HG03175 (cell line): ENCODE results near the gene NEK11.
"Not testable (repeated sequence)": the region's sequence is repeated elsewhere in the genome, so short reads cannot be mapped to it uniquely, and the experiment has no call there.

Experiments used
- ATAC-seq: cut with Tn5 transposase; IDR thresholded peaks from one replicate; pipeline ENCODE4 v1.9.1; 2021; ENCODE audit warnings: mild to moderate bottlenecking, moderate library complexity; ENCODE audit not compliant: unreplicated experiment

The NEK11 gene

GRCh38 chr3:131036986-131037385 lies 10.3 kb downstream of the NEK11 start:
- ATAC-seq = no peak

GRCh38 chr3:131038326-131038725 lies 11.6 kb downstream of the NEK11 start:
- ATAC-seq = no peak

- not testable (repeated sequence) for ATAC-seq
Observed at GRCh38 chr3:131042271-131042985, 15.8 kb downstream of the NEK11 start.

GRCh38 chr3:131047582-131047981 lies 20.9 kb downstream of the NEK11 start:
- no peak for ATAC-seq

GRCh38 chr3:131048030-131048429 lies 21.4 kb downstream of the NEK11 start:
- no peak for ATAC-seq

GRCh38 chr3:131050001-131050400 lies 23.3 kb downstream of the NEK11 start:
- ATAC-seq = no peak

- ATAC-seq = no peak
Observed at GRCh38 chr3:131053043-131053859, 26.6 kb downstream of the NEK11 start.

- no peak for ATAC-seq
Observed at GRCh38 chr3:131067983-131068382, 41.3 kb downstream of the NEK11 start.

- ATAC-seq = no peak
Observed at GRCh38 chr3:131072099-131072559, 45.5 kb downstream of the NEK11 start.

- ATAC-seq = no peak
Observed at GRCh38 chr3:131072845-131073244, 46.2 kb downstream of the NEK11 start.

GRCh38 chr3:131075632-131076328 lies 49.1 kb downstream of the NEK11 start:
- ATAC-seq = no peak

- ATAC-seq = no peak
Observed at GRCh38 chr3:131077904-131078303, 51.2 kb downstream of the NEK11 start.

GRCh38 chr3:131079086-131079485 lies 52.4 kb downstream of the NEK11 start:
- ATAC-seq = no peak

GRCh38 chr3:131081224-131081623 lies 54.5 kb downstream of the NEK11 start:
- no peak for ATAC-seq

- no peak for ATAC-seq
Observed at GRCh38 chr3:131082246-131082645, 55.6 kb downstream of the NEK11 start.

GRCh38 chr3:131082871-131083863 lies 56.5 kb downstream of the NEK11 start:
- ATAC-seq = no peak

- no peak for ATAC-seq
Observed at GRCh38 chr3:131091768-131092167, 65.1 kb downstream of the NEK11 start.

- no peak for ATAC-seq
Observed at GRCh38 chr3:131107637-131108433, 81.2 kb downstream of the NEK11 start.

GRCh38 chr3:131109156-131109555 lies 82.5 kb downstream of the NEK11 start:
- no peak for ATAC-seq

GRCh38 chr3:131110087-131110486 lies 83.4 kb downstream of the NEK11 start:
- no peak for ATAC-seq
